Adipose tissue (tissue), 3 donors: ENCODE measurements around the gene FGF10. TPM values are rescaled to one million over a fixed set of nuclear protein-coding genes. Genes with fewer than 3 reads are reported as not detected.

ENCODE experiments used
- H3K27ac ChIP-seq: one replicate; pipeline ENCODE4 v1.5.1; 2013; ENCODE audit warnings: low read depth, low read length
- WGBS, 3 donors: extraction: QIAGEN DNeasy Blood & Tissue Kit; methylation state at CpG; one replicate each; pipeline ENCODE4 v1.1.7; 2013; 5-methylcytosine and 5-hydroxymethylcytosine counted together
- polyA plus RNA-seq, 3 donors: library from polyadenylated mRNA; stranded (reverse); fragments of 200-250 nt; gene quantifications; one replicate each; pipeline ENCODE4 v1.2.3, GENCODE V29; 2013
- donor health status: healthy with polysubstance abuse.
- donor health status: Bipolar disorder and iron deficiency.
- donor health status: healthy.

Gene FGF10
- 10 to 100 TPM in 2 of 3 donors, 1 to 10 TPM in 1; 3.5 to 63.3 (median 24.6) TPM for polyA plus RNA-seq

- no peak within 1 kb of the TSS for H3K27ac ChIP-seq
- WGBS, 3 donors = 1% methylated on average over 25 to 35 of the region's 35 CpGs
Observed at GRCh38 chr5:44389090-44389822, at the start of gene FGF10. FGF10 (minus strand) TSS chr5:44389420; CDS start chr5:44388682, 738 bp downstream.

- 82 to 93% (median 90%) methylated on average over 1 of the region's 1 CpG for WGBS, 3 donors
Observed at GRCh38 chr5:44426944-44427343, 37.7 kb upstream of the FGF10 start.

GRCh38 chr5:44412286-44412685 lies 23.1 kb upstream of the FGF10 start:
- WGBS, 3 donors = 74 to 84% (median 78%) methylated on average over 3 of the region's 3 CpGs
- no peak overlapping the region for H3K27ac ChIP-seq

More at GRCh38 chr5:44426944-44427343, 37.7 kb upstream of the FGF10 start:
- no peak overlapping the region for H3K27ac ChIP-seq

GRCh38 chr5:44402084-44402483 lies 12.9 kb upstream of the FGF10 start:
- H3K27ac ChIP-seq = no peak overlapping the region
- 77 to 83% (median 82%) methylated on average over 2 of the region's 2 CpGs for WGBS, 3 donors

- H3K27ac ChIP-seq = no peak overlapping the region
- WGBS, 3 donors = 64 to 80% (median 76%) methylated on average over 4 of the region's 4 CpGs
Observed at GRCh38 chr5:44401611-44402010, 12.4 kb upstream of the FGF10 start.

- no peak overlapping the region for H3K27ac ChIP-seq
Observed at GRCh38 chr5:44398382-44398781, 9.2 kb upstream of the FGF10 start.

GRCh38 chr5:44396312-44396711 lies 7.1 kb upstream of the FGF10 start:
- no peak overlapping the region for H3K27ac ChIP-seq
- 31 to 77% (median 71%) methylated on average over 3 of the region's 3 CpGs for WGBS, 3 donors

- no peak overlapping the region for H3K27ac ChIP-seq
- 13 to 40% (median 28%) methylated on average over 2 of the region's 2 CpGs for WGBS, 3 donors
Observed at GRCh38 chr5:44390351-44390750, 1.1 kb upstream of the FGF10 start.

- 4 to 9% (median 4%) methylated on average over 5 of the region's 5 CpGs for WGBS, 3 donors
Observed at GRCh38 chr5:44389823-44390143, 563 bp upstream of the FGF10 start.

GRCh38 chr5:44388321-44389089 lies 715 bp downstream of the FGF10 start:
- 1 to 4% (median 2%) methylated on average over 27 of the region's 27 CpGs for WGBS, 3 donors
- H3K27ac ChIP-seq = no peak overlapping the region

More at GRCh38 chr5:44389823-44390143, 563 bp upstream of the FGF10 start:
- no peak overlapping the region for H3K27ac ChIP-seq

- WGBS, 3 donors = 3 to 8% (median 4%) methylated on average over 11 of the region's 11 CpGs
- H3K27ac ChIP-seq = no peak overlapping the region
Observed at GRCh38 chr5:44387921-44388320, 1.3 kb downstream of the FGF10 start.

GRCh38 chr5:44387406-44387805 lies 1.8 kb downstream of the FGF10 start:
- no peak overlapping the region for H3K27ac ChIP-seq
- WGBS, 3 donors = 6 to 16% (median 12%) methylated on average over 3 of the region's 3 CpGs

GRCh38 chr5:44385291-44385900 lies 3.8 kb downstream of the FGF10 start:
- 14 to 30% (median 29%) methylated on average over 4 of the region's 4 CpGs for WGBS, 3 donors
- no peak overlapping the region for H3K27ac ChIP-seq

GRCh38 chr5:44384816-44385215 lies 4.4 kb downstream of the FGF10 start:
- H3K27ac ChIP-seq = no peak overlapping the region
- 5 to 38% (median 30%) methylated on average over 1 of the region's 1 CpG for WGBS, 3 donors

- H3K27ac ChIP-seq = no peak overlapping the region
Observed at GRCh38 chr5:44382894-44383293, 6.3 kb downstream of the FGF10 start.

- no peak overlapping the region for H3K27ac ChIP-seq
- 43 to 54% (median 49%) methylated on average over 2 of the region's 2 CpGs for WGBS, 3 donors
Observed at GRCh38 chr5:44377057-44377456, 12.2 kb downstream of the FGF10 start.

- 71 to 78% (median 72%) methylated on average over 4 of the region's 4 CpGs for WGBS, 3 donors
- H3K27ac ChIP-seq = no peak overlapping the region
Observed at GRCh38 chr5:44372028-44372427, 17.2 kb downstream of the FGF10 start.

GRCh38 chr5:44367203-44367602 lies 22.0 kb downstream of the FGF10 start:
- WGBS, 3 donors = 35 to 83% (median 76%) methylated on average over 1 of the region's 1 CpG

GRCh38 chr5:44365345-44365744 lies 23.9 kb downstream of the FGF10 start:
- WGBS, 3 donors = 42 to 48% (median 47%) methylated on average over 2 of the region's 2 CpGs

More at GRCh38 chr5:44367203-44367602, 22.0 kb downstream of the FGF10 start:
- no peak overlapping the region for H3K27ac ChIP-seq

More at GRCh38 chr5:44365345-44365744, 23.9 kb downstream of the FGF10 start:
- no peak overlapping the region for H3K27ac ChIP-seq
